Anterior cingulate cortex (tissue), 58 donors: Measurements from ENCODE around the gene PTPRN2.

Experiments
- DNase-seq, 58 donors: peaks; one replicate each; lab custom pipeline; 2025; lab: John Stamatoyannopoulos, UW

The PTPRN2 gene

DNA sequence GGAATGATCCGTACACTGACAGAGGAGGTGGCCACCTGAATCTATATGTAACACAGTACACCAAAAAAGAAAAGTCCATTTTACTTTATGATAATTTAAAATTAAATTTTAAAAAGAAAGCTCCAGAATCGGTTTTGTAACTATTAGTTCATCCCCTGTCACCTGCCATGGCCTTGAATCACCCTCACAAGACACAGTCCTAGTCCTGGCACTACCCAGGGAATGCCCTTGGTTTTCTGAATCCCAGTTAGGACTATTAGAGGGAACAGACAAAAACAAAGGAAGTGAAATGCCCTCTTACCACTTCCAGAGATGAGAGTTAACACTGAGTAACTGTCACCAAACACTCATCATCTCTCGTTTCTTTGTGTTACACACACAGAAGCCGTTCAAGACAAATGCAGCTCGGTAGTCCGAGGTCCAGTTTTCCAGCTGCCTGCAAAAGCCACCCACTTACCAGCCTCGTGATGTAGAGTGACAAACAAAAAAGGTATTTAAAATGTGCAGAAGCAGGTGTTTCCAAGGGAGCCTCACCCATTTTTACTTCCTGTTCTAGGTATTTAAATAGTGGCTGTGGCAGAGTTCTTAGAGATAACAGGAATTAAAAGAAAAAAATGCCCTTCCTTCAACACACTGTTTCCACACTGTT is 6.1 kb downstream of the PTPRN2 start:
- DNase-seq: no peak

DNA sequence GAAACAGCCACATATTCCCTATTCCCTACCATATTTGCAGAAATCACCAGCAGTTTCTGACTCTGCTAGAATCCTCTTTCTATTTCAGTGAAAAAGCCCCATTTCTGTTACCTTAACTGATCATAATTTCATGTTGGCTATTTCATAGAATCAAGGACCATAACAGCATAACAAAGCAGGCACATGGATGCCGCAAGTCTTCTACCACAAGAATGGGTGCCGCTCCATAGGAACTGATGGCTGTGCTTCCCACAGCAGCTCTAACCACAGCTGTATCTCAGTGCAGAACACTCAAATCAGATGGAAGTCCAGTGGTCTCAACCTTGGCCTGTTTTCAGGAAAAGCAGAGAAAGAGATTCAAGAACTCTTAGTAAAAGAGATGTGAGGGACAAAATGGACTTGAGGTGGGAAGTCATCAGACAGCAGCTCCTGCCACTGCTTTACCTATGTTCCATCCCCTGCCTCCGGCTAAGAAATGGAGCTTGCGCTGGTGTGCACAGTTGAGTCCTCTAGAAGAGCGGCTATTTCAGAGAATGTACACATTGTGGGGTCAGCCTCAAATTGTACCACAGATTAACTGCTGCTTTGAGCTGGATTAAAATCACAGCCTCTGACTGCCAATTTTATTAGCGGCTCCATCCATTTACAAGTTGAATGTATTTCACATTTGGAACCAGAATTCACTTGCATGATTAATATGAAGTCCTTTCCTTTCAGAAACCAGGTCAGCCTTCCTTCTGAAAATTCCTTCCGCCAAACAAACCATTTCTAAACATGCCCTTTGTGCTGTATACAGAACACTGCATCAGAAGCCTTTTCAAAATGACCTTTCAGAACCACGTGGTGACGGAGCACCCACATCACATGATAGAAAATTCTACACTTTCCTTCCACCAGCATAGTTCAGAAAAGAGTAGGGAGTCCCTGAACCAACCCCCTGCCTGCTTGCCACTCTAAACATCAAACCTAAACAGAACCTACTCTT is 7.7 kb downstream of the PTPRN2 start:
- no peak for DNase-seq

DNA sequence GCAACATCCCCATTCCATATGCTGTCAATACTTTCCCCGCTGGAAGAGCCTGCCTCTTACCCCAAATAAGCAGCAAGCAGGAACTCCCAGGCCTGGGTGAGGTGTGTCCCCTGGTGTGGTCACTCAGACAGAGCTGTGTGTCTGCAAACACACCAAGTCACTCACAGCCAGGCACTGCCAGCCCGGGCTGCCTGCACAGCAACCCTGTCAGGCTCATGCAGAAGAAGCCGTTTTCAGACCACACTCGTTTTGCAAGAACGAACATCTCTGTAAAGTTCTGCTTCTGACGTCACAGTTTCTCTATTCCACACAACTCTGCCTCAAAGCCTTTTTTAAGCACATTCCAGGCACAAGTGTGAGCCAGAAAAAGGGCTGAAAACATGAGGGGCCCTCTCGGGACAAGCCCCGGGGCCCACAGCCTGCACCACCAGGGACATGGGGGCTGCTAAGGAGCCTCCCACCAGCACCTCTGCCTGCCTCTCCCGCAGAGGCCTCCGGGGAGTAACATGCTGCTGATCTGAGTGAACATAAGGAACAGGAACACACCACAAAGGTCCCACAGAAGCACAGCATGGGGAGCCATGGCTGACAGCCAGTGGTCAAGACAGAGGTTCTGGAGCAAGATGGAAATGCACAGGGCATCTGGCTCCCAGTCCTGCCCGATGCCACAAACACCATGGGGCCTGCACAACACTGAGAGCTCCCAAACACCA is 11.4 kb downstream of the PTPRN2 start:
- DNase-seq: no peak

DNA sequence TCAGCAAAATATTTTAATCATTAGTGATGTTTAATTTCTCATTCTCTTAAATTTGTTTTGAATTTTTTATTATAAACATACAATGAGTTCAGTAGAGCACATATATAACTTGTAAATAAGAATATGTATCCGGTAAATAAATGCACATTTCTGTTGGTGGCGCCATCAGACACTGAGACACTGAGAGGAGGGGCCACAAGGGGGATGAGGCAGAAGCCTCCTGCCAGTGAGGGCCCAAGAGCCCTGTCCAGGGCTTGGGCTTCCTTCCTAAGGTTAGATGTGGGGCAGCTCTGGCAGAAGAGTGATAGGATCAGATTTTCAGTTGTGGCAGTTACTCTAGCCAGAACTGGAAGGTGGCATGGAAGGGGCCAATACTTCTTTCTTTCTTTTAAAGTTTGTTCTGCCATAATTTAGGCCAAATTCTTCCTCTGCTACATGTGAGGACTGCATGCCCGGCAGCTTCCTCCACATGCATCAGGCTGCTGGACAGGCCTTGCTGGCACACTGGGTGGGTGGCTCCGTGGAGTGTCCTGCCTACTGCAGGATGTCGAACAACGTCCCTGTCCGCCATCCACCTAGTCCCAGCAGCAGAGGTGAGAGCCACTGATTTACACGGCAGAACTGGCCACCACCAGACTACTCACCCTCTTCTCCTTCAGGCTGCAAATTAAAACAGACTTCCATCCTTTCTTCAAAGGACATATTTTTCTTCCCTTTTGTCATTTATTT is 13.2 kb downstream of the PTPRN2 start:
- DNase-seq: no peak

DNA sequence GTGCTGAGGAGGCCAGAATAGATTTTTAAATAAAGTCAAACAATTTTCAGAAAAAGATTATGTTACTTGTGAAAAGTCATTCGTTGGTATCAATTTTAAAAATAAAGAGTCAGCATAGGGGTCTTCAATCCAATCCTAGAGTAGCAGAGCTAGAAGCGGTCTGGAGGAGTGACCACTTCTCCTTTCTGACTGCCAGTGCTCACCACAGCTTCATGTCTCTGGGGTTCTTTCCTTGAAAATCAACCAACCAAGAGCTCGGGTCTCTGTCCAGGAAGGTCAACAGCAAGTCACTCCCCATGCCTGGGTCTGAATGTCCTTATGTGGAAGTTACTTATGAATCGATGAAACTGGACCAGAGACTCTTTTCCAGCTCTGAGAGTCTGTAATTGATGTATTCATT is 14.3 kb downstream of the PTPRN2 start:
- no peak for DNase-seq

DNA sequence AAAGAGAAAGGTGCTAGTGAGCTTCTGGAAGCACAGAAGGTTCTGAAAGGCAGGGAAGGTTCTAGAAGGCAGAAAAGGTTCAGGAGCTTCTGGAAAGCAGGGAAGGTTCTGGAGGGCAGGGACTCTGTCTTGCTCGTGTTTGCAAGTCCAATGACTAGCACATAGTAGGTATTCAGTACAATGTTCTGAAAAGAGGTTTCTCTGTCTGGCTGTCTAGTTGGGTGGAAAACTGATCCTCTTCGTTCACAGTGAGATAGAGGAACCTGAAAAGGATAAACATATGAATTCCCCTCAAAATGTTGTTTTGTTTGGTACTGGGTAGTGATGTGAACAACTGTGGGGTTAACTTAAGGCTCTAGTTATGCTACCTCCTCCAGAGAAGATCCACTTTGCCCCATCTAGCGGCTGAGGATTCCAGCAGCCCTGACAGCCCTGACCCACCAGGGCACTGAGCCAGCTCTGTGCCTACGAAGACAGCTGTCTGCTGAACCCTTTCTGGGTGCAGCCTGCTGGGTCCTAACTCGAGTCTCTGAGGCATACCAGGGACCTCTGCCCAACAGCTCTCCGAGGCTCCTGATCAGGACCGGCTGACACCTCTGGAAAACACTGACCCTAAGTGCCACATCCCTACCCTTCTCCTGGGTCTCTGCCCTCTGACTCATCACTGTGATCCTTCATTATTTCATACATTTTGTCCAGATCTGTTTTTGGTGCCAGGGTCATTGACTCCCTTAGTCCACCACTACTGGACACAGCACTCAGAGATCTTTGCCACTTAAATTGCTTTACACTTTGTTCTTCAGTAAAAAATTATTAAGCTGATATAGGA is 15.4 kb downstream of the PTPRN2 start:
- DNase-seq: peak in 5 of 58 donors; percentile 4 to 32 (median 17)

DNA sequence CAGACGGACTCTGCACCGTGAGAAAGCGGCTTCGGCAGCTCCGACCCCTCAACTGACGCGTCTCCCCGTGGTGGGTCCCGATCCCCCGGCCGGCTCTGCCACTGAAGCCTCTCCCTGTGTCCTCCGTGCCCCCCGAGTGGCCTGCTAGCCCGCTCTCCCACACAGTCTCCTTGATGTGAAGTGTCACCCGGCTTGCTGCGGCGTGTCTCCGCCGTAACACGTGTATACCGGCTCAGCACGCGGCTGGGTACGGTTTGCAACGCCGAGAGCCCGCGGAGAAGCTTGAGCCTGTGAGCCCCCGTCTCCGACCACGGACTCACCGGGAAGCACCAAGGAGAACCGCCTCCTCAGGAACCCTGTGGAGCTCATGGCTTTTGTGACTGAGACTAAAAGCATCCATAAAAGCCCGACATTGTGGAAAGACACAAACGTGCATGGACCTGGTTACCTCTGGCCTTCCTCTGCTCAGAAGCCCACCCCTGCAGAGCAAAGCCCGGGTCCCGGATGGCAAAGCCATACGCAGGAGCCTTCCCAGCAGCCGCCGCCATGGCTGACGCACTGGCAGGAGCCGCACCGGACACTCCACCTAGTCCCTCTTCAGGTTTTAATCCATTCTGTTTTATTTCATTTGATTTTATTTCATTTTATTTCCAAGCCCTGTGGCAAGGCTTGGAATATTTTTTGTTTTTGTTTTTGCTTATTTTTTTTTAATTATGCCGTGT is 17.0 kb downstream of the PTPRN2 start:
- no peak for DNase-seq

DNA sequence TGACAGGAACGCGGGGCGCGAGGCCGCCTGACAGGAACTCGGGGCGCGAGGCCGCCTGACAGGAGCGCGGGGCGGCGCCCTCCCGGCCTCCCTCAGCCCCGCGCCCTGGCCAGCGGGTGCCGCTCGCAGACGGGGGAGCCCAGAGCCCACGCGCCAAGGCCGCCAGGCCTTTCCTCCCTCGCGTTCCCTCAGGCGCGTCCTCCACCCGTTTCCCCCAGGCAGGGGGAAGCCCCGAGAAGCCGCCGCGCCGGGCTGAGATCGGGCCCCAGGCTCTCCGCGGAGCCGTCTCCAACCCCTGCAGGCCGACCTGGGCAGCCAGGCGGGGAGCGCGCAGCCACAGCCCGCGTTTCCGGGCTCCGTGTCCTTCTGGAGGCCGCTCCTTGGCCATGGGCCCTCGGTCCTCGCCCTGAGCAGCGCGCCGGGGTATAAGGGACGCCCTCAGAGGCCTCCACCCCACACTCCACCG is 17.7 kb downstream of the PTPRN2 start:
- DNase-seq: no peak

DNA sequence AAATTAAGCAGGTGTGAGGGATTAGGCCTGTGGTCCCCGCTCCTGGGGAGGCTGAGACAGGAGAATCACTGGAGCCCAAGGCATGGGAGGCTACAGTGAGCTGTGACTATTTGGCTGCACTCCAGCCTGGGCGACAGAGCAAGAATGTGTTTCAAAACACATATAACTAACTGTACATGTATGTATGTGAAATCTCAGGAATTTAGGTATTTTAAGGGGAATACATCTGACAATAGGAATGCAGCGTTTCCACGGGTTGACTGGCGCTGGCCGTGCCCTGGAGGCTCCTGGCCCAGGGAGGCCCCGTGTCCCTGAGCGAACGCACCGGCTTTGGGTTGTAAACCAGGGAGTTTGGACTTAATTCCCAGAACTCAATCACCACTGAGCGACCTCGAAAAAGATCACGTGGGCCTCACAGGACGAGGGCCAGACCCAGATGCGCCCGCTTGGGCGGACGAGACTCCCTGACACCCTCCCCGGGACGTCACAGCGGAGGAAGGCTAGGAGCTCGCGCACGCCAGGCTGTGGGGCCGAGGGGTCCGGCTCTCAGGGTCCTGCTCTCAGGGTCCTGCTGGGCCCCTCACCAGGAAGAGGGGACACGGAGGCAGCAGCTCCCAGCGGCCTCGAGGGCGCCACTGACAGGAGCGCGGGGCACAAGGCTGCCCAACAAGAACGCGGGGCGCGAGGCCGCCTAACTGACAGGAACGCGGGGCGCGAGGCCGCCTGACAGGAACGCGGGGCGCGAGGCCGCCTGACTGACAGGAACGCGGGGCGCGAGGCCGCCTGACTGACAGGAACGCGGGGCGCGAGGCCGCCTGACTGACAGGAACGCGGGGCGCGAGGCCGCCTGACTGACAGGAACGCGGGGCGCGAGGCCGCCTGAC is 18.4 kb downstream of the PTPRN2 start:
- DNase-seq: no peak

DNA sequence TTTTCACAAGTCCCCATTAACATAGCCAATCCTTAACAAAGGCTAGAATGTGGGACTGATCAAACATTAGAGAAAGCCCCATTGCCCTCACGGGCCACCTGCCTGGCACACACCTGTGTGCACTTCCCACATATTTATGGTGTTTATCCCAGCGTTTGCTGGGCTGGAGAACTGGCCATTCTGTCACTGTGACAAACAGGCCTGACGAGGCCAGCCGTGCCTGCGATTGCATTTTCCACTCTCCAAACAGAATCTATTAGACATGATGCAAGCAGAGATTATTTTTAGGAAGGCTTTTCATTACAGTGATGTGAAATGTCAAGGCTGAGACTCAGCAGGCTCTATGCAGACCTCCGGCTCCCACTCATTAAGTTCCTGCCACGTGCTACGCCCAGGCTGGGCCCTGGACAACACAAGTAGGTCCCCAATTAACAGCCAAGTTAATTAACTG is 20.4 kb downstream of the PTPRN2 start:
- DNase-seq: no peak

DNA sequence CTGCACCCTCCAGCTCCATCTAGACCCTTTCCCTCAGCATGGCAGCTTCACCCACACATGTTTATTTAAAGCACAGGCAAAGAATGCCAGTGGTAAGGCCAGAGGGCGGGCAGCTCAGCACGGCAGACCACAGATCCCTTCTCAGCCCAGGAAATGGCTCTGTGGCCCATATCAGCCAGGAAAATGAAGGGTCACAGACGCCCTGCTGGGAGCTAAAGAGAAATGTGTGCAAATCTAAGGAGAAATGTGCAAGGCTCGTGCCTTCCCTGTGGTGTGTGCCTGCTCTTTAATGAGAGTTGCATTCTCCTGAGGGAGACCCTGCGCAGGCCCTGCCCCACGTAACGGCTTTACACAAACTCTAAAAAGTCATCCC is 23.0 kb downstream of the PTPRN2 start:
- no peak for DNase-seq

DNA sequence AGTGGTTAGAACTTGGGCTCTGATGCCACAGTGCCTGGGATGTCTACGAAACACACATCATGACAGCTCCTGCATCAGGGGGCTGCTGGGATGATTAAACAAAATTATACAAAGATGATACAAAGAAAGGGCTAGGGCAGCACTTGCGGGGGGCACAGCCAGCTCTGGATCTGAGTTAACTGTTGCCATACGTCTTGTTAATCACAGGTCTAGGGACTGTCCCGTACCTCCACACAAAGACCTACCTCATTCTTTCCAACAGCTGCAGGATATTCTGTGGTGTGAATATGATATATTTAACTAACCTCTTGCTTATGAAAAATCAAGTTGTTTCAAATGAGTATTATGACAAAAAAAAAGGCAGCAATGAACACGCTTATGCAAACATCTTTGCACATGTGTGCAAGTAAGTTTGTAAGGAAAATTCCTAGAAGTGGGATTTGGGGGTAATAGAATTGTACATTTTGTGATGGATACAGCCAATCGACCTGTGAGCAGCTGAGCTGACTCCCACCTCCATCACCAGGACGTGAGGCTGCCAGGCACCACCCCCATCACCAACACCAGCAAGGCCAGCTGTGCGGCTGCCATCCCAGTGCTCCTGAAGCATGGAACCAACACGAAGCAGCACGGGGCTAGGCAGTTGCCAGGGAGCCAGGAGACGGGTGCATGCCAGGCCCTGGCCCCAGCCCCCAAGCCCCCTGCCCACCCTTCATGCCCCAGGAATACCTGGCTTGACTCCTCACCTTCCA is 23.5 kb downstream of the PTPRN2 start:
- DNase-seq: no peak

DNA sequence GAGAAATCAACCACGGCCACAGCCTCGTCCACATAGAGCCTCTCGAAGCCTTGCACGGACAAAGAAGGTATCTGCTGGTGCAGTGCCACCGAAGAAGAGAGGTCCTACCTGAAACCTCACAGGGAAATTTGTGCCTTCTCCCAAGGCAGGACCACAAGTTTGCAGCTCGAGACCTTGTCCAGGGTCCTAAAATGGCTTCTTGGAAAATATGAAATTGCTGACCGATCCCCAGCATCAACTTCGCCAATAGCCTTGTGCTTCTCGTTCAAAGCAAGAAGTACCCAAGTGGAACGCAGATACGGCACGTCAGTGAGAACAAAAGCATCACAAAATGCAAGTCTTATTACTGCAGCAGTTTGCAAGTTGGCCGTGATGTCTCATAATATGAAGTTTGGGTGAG is 24.6 kb downstream of the PTPRN2 start:
- DNase-seq: peak in 1 of 58 donors; percentile 48

DNA sequence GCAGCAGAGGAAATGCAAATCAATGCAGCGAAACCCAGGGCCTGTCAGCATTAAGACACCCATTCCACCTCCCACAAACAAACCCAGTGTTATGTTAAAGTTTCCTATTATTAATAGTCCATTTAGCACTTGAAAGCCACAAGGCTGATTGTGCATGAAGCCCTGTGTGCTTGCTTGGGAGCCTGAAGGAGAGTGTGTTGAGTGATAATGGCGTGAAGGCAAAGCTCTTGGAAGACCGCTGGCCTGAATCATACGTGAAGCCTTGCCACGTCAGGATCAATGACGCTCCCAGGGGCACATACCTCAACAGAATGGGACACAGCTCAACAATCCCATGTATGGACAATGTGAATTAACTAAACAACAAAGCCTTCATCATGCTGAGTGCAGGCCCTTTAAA is 25.1 kb downstream of the PTPRN2 start:
- DNase-seq: no peak

DNA sequence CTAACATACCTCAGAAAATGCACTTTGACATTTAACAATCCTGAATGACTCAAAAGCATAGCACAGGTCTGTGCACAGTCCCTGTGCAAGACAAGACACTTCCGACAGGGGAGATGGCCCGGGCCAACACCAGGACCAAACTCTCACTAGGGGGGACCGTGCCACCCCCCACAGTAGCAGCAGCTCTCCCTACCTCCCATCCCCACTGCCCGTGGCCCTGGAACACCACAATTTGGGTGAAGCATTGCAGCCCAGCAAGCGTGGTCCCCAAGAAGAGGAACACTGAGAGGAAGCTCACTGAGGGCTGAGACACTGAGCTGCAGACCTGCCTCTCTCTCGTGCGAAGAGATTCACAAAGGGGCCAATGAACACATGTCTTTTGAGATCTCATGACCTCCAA is 26.0 kb downstream of the PTPRN2 start:
- no peak for DNase-seq

DNA sequence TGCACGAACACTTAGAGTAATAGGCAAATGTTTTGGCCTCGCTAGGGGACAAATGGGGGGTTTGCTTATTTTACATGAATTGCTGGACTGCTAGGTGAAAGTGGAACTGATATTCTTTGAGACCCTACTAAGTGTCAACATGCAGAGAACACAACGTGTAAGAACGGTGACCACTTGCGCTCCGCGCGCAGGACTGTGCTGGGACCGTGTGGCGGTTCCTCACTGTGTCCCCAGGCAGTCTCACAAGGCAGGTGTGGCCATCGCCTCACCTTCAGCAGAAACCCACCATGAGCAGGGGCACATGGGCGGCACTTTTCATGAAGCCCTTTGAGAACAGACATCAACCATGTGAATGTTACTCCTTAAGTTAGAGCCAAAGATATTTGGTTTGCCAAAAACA is 27.2 kb downstream of the PTPRN2 start:
- no peak for DNase-seq

DNA sequence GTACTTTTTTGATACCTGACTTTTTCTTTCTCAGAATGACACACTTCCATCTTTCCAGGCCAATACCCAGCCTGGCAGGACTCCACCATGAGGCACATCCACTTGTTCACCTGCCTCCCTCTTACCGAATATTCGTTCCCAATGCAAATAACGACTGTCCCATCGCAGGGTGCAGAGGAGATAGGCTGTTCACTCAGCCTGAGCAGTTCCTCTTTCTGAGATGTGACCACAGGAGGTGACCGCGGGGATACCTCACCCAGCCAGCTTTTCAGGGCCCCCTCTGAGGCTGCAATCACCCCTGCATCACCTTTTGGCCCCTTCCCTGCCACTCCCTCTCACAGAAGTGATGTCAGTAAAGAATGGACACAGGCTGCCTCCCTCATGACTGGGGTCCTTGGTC is 28.3 kb downstream of the PTPRN2 start:
- DNase-seq: no peak
